SK-N-SH (cell line): ENCODE results near the gene SIRPA. TPM values are rescaled to one million over a fixed set of nuclear protein-coding genes. Genes with fewer than 3 reads are reported as not detected.
A peak's percentile ranks its signal among the peaks of the same experiment; 100 is the strongest.

Experiments used
- CTCF ChIA-PET: fragments of 300-600, 350-600 bp; formaldehyde crosslinking; extraction: SDS; loops from one replicate; lab custom pipeline; 2021; lab: Yijun Ruan, JAX
- POLR2A ChIA-PET: fragments of 350-600 bp; sonication (Branson Sonifier 250); formaldehyde crosslinking; extraction: SDS; loops from one replicate; lab custom pipeline; 2020; ENCODE audit warnings: antibody characterized with exemption, inconsistent platforms; lab: Yijun Ruan, JAX
- DNase-seq: peaks from one replicate; pipeline ENCODE4 v3.0.0; 2012
- H2AFZ ChIP-seq: fragments of 200-600 bp; sonication (generic); 2 replicates; pipeline ENCODE4 v1.8.1; 2016; ENCODE audit warnings: antibody characterized with exemption, mild to moderate bottlenecking, low read depth
- H3F3A ChIP-seq: fragments of 200-600 bp; sonication (generic); replicated peaks from 2 replicates; pipeline ENCODE3; 2016; ENCODE audit warnings: antibody characterized with exemption, mild to moderate bottlenecking; ENCODE audit not compliant: insufficient read depth
- H3K27ac ChIP-seq, 2 experiments: fragments of 200-500 bp in 1 of 2; fragments of 200-600 bp in 1 of 2; sonication (Bioruptor generic) in 1 of 2; sonication (generic), shearing (Covaris generic) in 1 of 2; 2 replicates each; pipeline versions ENCODE4 v1.5.1 to v1.6.1; 2014 to 2016; ENCODE audit warnings: low read depth in 2 of 2, inconsistent platforms in 1 of 2, low read length in 1 of 2, mild to moderate bottlenecking in 1 of 2, mixed read lengths in 1 of 2
- H3K27me3 ChIP-seq: fragments of 200-600 bp; sonication (generic), shearing (Covaris generic); 2 replicates; pipeline ENCODE4 v1.6.1; 2016; ENCODE audit warnings: mixed run types; ENCODE audit not compliant: insufficient read depth
- H3K36me3 ChIP-seq, 2 experiments: fragments of 200-500 bp in 1 of 2; fragments of 200-600 bp in 1 of 2; sonication (Bioruptor generic) in 1 of 2; sonication (generic) in 1 of 2; replicated peaks in 1 of 2; 2 replicates each; pipeline versions ENCODE3 to v1.5.1; 2014 to 2016; ENCODE audit warnings: low read length in 1 of 2, mild to moderate bottlenecking in 1 of 2; ENCODE audit not compliant: insufficient read depth in 2 of 2, control insufficient read depth in 1 of 2
- H3K4me1 ChIP-seq, 2 experiments: fragments of 200-500 bp in 1 of 2; fragments of 200-600 bp in 1 of 2; sonication (Bioruptor generic) in 1 of 2; sonication (generic), shearing (Covaris generic) in 1 of 2; 2 replicates each; pipeline versions ENCODE4 v1.5.1 to v1.6.1; 2014 to 2016; ENCODE audit warnings: low read depth in 1 of 2, low read length in 1 of 2, mixed run types in 1 of 2; ENCODE audit not compliant: insufficient read depth in 2 of 2, control insufficient read depth in 1 of 2
- H3K4me2 ChIP-seq: fragments of 200-600 bp; sonication (generic), shearing (Covaris generic); 2 replicates; pipeline ENCODE4 v1.6.1; 2017; ENCODE audit warnings: mixed run types
- H3K4me3 ChIP-seq, 2 experiments: fragments of 200-500 bp in 1 of 2; fragments of 200-600 bp in 1 of 2; sonication (Bioruptor generic) in 1 of 2; sonication (generic), shearing (Covaris generic) in 1 of 2; 2 replicates each; pipeline versions ENCODE4 v1.5.1 to v1.8.1; 2014 to 2016; ENCODE audit warnings: low read depth in 2 of 2, inconsistent platforms in 1 of 2, low read length in 1 of 2, mild to moderate bottlenecking in 1 of 2, mixed read lengths in 1 of 2, moderate library complexity in 1 of 2
- H3K79me2 ChIP-seq: fragments of 200-600 bp; sonication (generic); 2 replicates; pipeline ENCODE4 v1.8.1; 2017; ENCODE audit warnings: mild to moderate bottlenecking; ENCODE audit not compliant: insufficient read depth
- H3K9ac ChIP-seq: fragments of 200-600 bp; sonication (generic); 2 replicates; pipeline ENCODE4 v1.6.1; 2017; ENCODE audit warnings: mixed run types
- H3K9me2 ChIP-seq: fragments of 200-600 bp; sonication (generic); 2 replicates; pipeline ENCODE4 v1.6.1; 2017; ENCODE audit warnings: mixed run types
- H3K9me3 ChIP-seq: fragments of 200-600 bp; sonication (generic); 2 replicates; pipeline ENCODE4 v1.6.1; 2017; ENCODE audit warnings: mixed run types, mild to moderate bottlenecking, moderate library complexity
- H4K20me1 ChIP-seq: fragments of 200-600 bp; sonication (generic); 2 replicates; pipeline ENCODE4 v1.6.1; 2017; ENCODE audit warnings: mild to moderate bottlenecking, mixed run types; ENCODE audit not compliant: insufficient read depth
- CHD2 ChIP-seq: fragments of 150-350 bp; IDR thresholded peaks from 2 replicates; pipeline ENCODE4 v1.6.1; 2018; ENCODE audit warnings: low read length; ENCODE audit not compliant: partially characterized antibody
- CTCF ChIP-seq: fragments of 200-600 bp; sonication (generic); IDR thresholded peaks from 2 replicates; pipeline ENCODE4 v1.6.1; 2017; ENCODE audit warnings: antibody characterized with exemption, mild to moderate bottlenecking, moderate library complexity
- EP300 ChIP-seq, 2 experiments: IDR thresholded peaks; 2 replicates each; pipeline versions ENCODE4 v1.4.0 to v1.6.1; 2012; ENCODE audit warnings: borderline replicate concordance in 1 of 2, low read depth in 1 of 2, low read length in 1 of 2
- FOSL2 ChIP-seq: IDR thresholded peaks from 2 replicates; pipeline ENCODE4 v1.4.0; 2012; ENCODE audit warnings: low read depth, mild to moderate bottlenecking, moderate library complexity, borderline replicate concordance
- FOXJ3 ChIP-seq: sonication (generic); formaldehyde crosslinking; IDR thresholded peaks from 2 replicates; pipeline ENCODE4 v1.5.1; 2020; ENCODE audit warnings: mild to moderate bottlenecking, missing genetic modification reagents
- FOXM1 ChIP-seq: IDR thresholded peaks from 2 replicates; pipeline ENCODE4 v1.4.0; 2012; ENCODE audit warnings: low read depth, mild to moderate bottlenecking
- GATA2 ChIP-seq: sonication (generic); formaldehyde crosslinking; IDR thresholded peaks from 2 replicates; pipeline ENCODE4 v1.5.0; 2020; ENCODE audit warnings: mild to moderate bottlenecking, missing genetic modification reagents
- JUND ChIP-seq: IDR thresholded peaks from 2 replicates; pipeline ENCODE4 v1.4.0; 2012
- MAX ChIP-seq: IDR thresholded peaks from 2 replicates; pipeline ENCODE4 v1.4.0; 2012; ENCODE audit warnings: low read depth
- MEF2A ChIP-seq: IDR thresholded peaks from 2 replicates; pipeline ENCODE4 v1.4.0; 2012; ENCODE audit warnings: low read depth, borderline replicate concordance
- MXI1 ChIP-seq: IDR thresholded peaks from 2 replicates; pipeline ENCODE4 v1.6.1; 2012; ENCODE audit warnings: mild to moderate bottlenecking, low read depth, low read length, improper control_type of control experiment
- NFIC ChIP-seq: IDR thresholded peaks from 2 replicates; pipeline ENCODE4 v1.4.0; 2012; ENCODE audit warnings: borderline replicate concordance
- NRF1 ChIP-seq: IDR thresholded peaks from 2 replicates; pipeline ENCODE4 v1.6.1; 2012; ENCODE audit warnings: low read depth, mild to moderate bottlenecking, low read length
- POLR2AphosphoS5 ChIP-seq: IDR thresholded peaks from 2 replicates; pipeline ENCODE4 v1.6.1; 2012; ENCODE audit warnings: low read depth, low read length
- RAD21 ChIP-seq: IDR thresholded peaks from 2 replicates; pipeline ENCODE4 v1.6.1; 2012; ENCODE audit warnings: mild to moderate bottlenecking, low read length
- RCOR1 ChIP-seq: fragments of 150-350 bp; IDR thresholded peaks from 2 replicates; pipeline ENCODE4 v1.6.1; 2017; ENCODE audit warnings: antibody characterized with exemption, low read length
- REST ChIP-seq: IDR thresholded peaks from 2 replicates; pipeline ENCODE4 v1.6.1; 2012; ENCODE audit warnings: mild to moderate bottlenecking, low read depth, low read length, moderate library complexity
- RFX5 ChIP-seq: IDR thresholded peaks from 2 replicates; pipeline ENCODE4 v1.6.1; 2012; ENCODE audit warnings: mild to moderate bottlenecking, improper control_type of control experiment, low read length
- RXRA ChIP-seq: IDR thresholded peaks from 2 replicates; pipeline ENCODE4 v1.4.0; 2012; ENCODE audit warnings: low read depth, mild to moderate bottlenecking, borderline replicate concordance
- SMC3 ChIP-seq: IDR thresholded peaks from 2 replicates; pipeline ENCODE4 v1.6.1; 2012; ENCODE audit warnings: low read depth, low read length, improper control_type of control experiment
- TAF1 ChIP-seq: IDR thresholded peaks from 2 replicates; pipeline ENCODE4 v1.6.1; 2012; ENCODE audit warnings: low read depth, mild to moderate bottlenecking, low read length, moderate library complexity, borderline replicate concordance
- TCF12 ChIP-seq: IDR thresholded peaks from 2 replicates; pipeline ENCODE4 v1.4.0; 2012
- USF1 ChIP-seq: IDR thresholded peaks from 2 replicates; pipeline ENCODE4 v1.4.0; 2012; ENCODE audit warnings: low read depth, borderline replicate concordance
- USF2 ChIP-seq: fragments of 150-350 bp; IDR thresholded peaks from 2 replicates; pipeline ENCODE4 v1.6.1; 2017; ENCODE audit warnings: antibody characterized with exemption, low read length, low read depth, borderline replicate concordance
- YY1 ChIP-seq: IDR thresholded peaks from 2 replicates; pipeline ENCODE4 v1.4.0; 2012; ENCODE audit warnings: low read depth, mild to moderate bottlenecking
- ZBTB33 ChIP-seq: IDR thresholded peaks from 2 replicates; pipeline ENCODE4 v1.4.0; 2012; ENCODE audit warnings: low read depth, borderline replicate concordance
- WGBS: methylation state at CpG from one replicate; pipeline ENCODE4 v1.1.6; 2017; ENCODE audit warnings: low lambda C conversion rate; 5-methylcytosine and 5-hydroxymethylcytosine counted together
- polyA plus RNA-seq, 3 experiments: library from polyadenylated mRNA; depleted of rRNA; stranded (reverse); fragments of >200 nt; gene quantifications; 2 replicates each; pipeline ENCODE4 v1.2.3, GENCODE V29; 2012

SIRPA gene
- polyA plus RNA-seq, 1 of the 3 experiments (the other 2 are of a cell fraction) = 9.1 TPM

- Histone ChIP-seq H3K27me3 (no peaks in the 10 kb centered on the region), H3K79me2 (peaks cover 89% of the 10 kb centered on the region), H3K4me3 (no peak overlapping the region), H3K9me3 (no peaks in the 10 kb centered on the region), H3K4me1 (peaks cover 13 to 32% of the 10 kb centered on the region in 2 experiments; a peak in 1 of 4 replicates), H3K27ac (no peak overlapping the region; a peak in 1 of 4 replicates), H3K9me2 (no peaks in the 10 kb centered on the region), H3K4me2 (no peak overlapping the region), H3K36me3 (no peaks in the 10 kb centered on the region), H3K9ac (no peak overlapping the region), H3F3A (peaks cover 3% of the 10 kb centered on the region), H2AFZ (no peak overlapping the region), H4K20me1 (peaks cover 30% of the 10 kb centered on the region; the same call in 1 of the 2 replicates)
- 27% methylated on average over 10 of the region's 10 CpGs for WGBS
- ChIA-PET POLR2A (interaction anchor here (0.9 kb wide), 1 partner anchor 59 kb away, joined by 3 read pairs; no protein-coding TSS in a partner anchor), CTCF (interaction anchor here (0.8 to 4.4 kb wide), 8 partner anchors 12 to 272 kb away, joined by 3 to 14 read pairs (median 4); no protein-coding TSS in a partner anchor)
- peak; percentile 86 for DNase-seq
- no peak for TF ChIP-seq RXRA
- no peak for TF ChIP-seq YY1
- TF ChIP-seq CTCF = peak; percentile 66
- no peak for TF ChIP-seq USF2
- no peak for TF ChIP-seq EP300 (IDR thresholded peaks at IDR 0.05; ENCODE audit: borderline replicate concordance in 1 of 2, low read depth in 1 of 2, low read length in 1 of 2)
- no peak for TF ChIP-seq TCF12
- TF ChIP-seq FOXJ3 (CRISPR knock-in tag) = no peak; the same call in 1 of the 2 replicates
- no peak for TF ChIP-seq REST
- TF ChIP-seq ZBTB33 = no peak
- no peak for TF ChIP-seq NRF1
- no peak for TF ChIP-seq CHD2
- TF ChIP-seq FOSL2 = no peak
- TF ChIP-seq JUND = no peak
- TF ChIP-seq NFIC = no peak
- TF ChIP-seq MAX = no peak
- no peak for TF ChIP-seq MXI1
- TF ChIP-seq RCOR1 = no peak
- TF ChIP-seq GATA2 (CRISPR knock-in tag) = no peak
- TF ChIP-seq RFX5 = 0 out of 2 replicates have a peak, but pooled peaks have one; percentile 33
- no peak for TF ChIP-seq USF1
- TF ChIP-seq TAF1 = no peak
- TF ChIP-seq MEF2A = no peak
- TF ChIP-seq FOXM1 = no peak
- TF ChIP-seq RAD21 = peak; percentile 67
- peak; percentile 62; the same call in 1 of the 2 replicates for TF ChIP-seq SMC3
- no peak for TF ChIP-seq POLR2AphosphoS5
These were observed 5.2 kb downstream of the SIRPA start for GRCh38 chr20:1900321-1900801.
